Measurements from ENCODE around the gene ARRB2.
A peak's percentile ranks its signal among the peaks of the same experiment; 100 is the strongest.
"Not testable (repeated sequence)": the region's sequence is repeated elsewhere in the genome, so short reads cannot be mapped to it uniquely, and the experiment has no call there.

Gene ARRB2

DNA sequence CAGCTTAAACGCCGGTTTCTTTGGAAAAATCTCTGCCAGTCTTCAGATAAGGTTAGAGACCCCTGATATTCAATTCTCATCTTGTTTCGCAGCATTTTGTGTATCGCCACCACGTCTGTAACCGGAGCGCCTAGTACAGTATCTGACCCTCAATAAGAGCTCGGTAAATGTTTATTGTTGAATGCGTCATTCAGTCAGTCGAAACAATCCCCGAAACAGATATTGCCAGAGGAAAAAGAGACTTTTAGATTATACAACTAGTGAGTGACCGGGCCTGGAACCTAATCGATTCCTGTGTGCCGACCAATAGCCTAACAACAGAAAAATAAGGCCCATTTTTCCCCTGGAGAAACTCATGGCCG lies 7.1 kb upstream of the ARRB2 start:
- no peak for DNase-seq

- not testable (repeated sequence) for DNase-seq
These were observed 5.9 kb upstream of the ARRB2 start for GRCh38 chr17:4704574-4704907.

- DNase-seq = no peak
These were observed 5.4 kb upstream of the ARRB2 start for GRCh38 chr17:4704991-4705390.

- DNase-seq = no peak
These were observed 4.3 kb upstream of the ARRB2 start for GRCh38 chr17:4706121-4706520.

- DNase-seq = peak; percentile 26 to 75 (median 54)
These were observed 2.0 kb upstream of the ARRB2 start for GRCh38 chr17:4708436-4708835.

DNA sequence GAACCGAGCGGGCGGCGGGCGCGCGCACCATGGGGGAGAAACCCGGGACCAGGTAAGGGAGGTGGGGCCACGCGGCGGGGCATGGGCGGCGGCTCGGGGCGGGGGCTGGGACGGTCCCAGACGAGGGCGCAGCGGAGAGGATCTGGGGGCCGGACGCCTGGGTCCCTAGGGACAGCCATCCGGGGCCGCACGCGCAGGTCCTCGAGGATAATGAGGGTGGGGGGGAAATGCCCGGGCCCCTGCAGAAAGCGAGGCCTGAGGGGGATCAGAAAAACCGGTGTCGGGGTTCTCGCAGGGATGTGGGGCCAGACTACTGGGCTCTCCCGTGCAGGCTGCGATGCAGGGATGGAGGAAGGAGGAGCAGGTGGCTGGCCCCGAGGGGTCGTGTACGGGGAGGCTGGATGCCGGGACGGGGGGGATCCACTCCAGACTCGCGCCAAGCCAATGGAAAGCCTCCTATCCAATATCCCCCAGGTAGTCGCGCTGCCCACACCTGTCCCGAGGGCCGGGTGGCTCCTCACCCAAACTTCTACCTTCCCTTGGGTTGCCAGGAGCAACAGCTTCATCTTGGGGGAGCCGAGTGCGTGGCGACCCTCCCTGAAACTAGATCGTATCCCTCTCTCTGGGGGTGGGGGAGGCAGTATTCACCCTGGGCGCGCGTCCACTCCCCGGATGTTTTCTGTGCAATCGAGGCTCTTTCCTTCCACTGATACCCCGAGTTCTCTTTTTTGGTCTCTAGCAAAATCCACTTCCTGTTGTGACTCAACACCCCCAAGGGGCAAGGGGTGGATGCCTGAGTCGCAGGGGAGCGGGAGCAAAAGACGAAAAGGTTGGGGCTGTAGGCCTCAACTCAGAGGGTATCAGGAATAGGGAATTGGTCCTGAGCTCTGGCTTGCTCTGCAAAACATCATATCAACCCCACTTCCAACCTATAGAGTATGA lies 532 bp downstream of the ARRB2 start:
- peak; percentile 13 to 61 (median 34) for DNase-seq

- no peak for DNase-seq
These were observed 1.3 kb downstream of the ARRB2 start for GRCh38 chr17:4711661-4712181.

DNA sequence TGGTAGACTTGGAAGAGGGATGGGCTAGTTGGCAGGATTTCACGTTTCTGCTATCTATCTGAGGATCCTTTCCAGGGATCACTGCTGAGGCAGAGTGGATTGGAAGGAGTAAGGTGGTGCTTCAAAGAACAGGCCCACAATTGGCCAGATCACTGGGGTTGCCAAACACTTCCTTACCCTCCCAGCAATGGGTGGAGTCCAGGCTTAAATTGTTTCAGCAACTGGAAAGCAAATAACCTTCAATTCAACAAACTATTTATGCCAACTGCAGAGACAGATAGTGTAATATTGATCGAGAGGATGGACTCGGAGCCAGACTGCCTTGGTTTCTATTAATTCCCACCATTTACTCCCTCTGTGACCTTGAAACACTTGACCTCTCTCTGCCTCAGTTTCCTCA lies 2.1 kb downstream of the ARRB2 start:
- DNase-seq = no peak

DNA sequence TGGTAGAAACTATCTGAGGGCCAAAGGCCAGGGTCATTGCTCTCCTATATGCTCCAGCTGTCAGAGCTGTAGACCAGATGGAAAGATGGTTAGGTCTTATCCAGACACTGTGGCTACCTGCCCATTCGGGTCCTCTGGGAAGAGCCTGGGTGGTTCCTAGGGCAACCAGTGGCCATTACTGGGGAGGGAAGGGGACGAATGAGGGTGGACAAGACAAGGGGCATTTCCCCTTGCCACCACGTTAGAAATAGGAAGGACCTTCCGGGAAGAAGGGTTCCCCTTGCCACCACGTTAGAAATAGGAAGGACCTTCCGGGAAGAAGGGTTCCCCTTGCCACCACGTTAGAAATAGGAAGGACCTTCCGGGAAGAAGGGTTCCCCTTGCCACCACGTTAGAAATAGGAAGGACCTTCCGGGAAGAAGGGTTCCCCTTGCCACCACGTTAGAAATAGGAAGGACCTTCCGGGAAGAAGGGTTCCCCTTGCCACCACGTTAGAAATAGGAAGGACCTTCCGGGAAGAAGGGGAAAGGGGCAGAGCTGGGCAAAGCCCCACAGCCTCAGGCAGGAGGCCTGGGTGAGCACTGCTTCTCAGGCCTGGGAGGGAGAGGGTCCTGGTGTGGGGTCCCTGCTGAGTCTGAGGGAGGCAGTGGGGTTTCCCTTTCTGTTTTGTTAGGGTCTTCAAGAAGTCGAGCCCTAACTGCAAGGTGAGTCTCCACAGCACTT lies 4.1 kb downstream of the ARRB2 start:
- DNase-seq = not testable (repeated sequence)

DNA sequence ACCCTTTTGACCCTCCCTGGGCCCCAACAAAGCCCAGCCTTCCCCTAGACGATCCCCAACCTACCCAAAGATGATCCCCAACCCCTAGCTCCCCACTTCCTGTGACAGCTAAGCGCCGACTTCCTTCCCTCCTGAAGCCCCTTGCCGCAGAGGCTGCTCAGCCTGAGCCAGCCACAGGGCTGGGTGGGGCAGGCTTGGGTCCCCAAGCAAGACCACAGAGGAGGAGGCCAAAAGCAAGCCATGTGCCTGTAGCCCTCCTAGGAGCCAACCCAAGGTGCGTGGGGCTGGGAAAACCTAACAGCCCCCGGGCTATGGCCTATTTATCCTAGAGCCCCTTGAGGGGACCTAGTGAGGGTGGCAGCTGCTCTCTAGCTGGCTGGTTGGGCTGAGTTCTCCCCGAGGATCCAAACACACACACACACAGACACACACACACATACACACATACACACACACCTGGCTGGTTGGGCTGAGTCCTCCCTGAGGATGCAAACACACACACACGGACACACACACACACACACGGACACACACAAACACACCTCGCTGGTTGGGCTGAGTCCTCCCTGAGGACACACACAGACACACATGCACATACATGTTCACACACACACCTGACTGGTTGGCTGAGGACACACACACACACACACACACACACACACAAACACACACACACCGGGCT lies 4.8 kb downstream of the ARRB2 start:
- DNase-seq = peak; percentile 13 to 46 (median 29)

- no peak for DNase-seq
These were observed 5.6 kb downstream of the ARRB2 start for GRCh38 chr17:4716081-4716480.

DNA sequence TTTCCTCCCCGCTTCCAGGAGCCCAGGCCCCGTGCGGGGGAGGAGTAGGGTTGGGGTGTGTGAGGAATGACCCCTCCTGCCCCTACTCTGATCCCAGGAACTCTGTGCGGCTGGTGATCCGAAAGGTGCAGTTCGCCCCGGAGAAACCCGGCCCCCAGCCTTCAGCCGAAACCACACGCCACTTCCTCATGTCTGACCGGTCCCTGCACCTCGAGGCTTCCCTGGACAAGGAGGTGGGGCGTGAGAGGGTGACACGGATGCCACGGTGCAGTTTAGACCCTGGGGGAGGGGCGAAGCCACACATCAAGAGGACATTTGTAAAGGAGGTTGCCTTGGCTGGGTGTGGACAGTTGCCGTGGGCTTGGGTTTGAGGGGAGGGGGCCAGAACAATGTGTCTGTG lies 7.4 kb downstream of the ARRB2 start:
- DNase-seq = no peak

DNA sequence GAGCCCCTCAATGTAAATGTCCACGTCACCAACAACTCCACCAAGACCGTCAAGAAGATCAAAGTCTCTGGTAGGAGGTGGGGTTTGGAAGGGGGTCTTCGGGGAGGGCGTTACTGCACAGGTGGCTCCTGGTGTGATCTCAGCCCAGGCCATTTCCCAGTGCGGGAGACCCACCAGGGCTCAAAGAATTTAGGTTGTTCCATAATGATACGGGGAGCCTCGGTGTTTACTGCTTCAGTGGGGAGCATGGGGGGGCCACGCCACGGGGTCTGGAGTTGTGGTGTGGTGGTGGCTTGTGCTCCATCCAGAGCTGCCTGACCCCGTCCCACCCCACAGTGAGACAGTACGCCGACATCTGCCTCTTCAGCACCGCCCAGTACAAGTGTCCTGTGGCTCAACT lies 7.8 kb downstream of the ARRB2 start:
- DNase-seq = no peak

- no peak for DNase-seq
These were observed 8.7 kb downstream of the ARRB2 start for GRCh38 chr17:4719146-4719545.

DNA sequence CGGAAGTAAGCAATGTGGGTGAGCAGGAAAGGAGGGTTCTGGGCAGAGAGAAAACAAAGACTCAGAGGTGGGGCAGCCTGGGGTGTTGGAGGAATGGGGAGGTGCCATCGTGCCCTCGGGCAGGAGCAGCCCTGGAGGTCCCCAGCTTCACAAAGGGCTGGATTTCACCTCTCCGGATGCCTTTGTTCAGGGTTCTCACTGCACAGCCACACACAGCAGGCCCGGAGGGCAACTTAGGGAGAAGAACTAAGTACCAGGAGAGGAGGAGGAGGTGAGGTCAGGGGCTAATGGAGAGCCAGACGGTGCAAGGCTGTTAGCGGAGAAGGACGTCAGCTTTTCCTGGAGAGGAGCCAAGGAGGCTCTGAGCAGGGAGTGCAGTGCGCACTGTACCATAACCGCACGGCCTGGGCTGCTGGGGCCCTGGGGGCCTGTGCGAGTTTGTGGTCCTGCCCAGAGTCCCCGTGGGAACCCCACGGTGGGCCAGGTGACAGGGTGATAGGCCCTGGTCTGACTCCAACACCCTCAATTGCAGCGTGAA lies 9.3 kb downstream of the ARRB2 start:
- no peak for DNase-seq

DNA sequence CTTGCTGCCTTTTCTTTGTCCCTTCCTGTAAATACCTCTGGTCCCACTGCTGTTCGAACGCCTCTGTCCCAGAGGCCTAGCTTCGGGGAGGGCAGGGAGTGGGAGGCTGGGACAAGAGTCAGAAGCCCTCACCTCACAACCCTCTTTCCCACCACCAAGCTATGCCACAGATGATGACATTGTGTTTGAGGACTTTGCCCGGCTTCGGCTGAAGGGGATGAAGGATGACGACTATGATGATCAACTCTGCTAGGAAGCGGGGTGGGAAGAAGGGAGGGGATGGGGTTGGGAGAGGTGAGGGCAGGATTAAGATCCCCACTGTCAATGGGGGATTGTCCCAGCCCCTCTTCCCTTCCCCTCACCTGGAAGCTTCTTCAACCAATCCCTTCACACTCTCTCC lies 10.4 kb downstream of the ARRB2 start:
- no peak for DNase-seq

DNA sequence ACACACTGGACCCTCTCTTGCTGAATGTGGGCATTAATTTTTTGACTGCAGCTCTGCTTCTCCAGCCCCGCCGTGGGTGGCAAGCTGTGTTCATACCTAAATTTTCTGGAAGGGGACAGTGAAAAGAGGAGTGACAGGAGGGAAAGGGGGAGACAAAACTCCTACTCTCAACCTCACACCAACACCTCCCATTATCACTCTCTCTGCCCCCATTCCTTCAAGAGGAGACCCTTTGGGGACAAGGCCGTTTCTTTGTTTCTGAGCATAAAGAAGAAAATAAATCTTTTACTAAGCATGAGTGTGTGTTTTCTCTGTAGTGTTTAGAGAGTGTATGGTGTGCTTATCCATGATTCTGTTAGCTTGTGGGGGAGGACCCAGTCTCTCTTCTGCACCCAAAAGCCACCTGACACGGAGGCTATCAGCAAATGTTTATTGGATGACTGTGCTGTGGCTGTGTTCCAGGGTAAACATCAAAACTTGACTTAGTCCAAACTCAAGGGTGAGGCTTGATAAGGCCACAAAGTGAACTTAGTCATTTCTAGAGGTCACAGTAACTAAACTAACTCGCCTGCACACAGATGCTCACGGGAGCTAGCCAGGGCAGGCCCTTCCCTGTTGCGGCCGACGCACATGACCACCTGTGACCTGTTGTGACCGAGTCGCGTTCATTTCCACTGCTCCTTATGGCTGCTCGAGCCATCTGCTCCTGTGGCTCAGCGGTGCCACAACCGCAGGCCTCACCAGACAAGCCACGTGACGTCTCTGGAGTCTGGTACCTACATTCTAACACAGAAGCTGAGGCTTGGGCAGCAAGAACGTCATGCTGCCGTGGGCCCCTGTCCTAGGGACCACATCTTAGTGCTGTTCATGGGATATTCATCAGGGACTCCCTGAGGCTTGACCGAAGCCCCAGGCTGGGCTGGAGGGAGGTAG lies 11.0 kb downstream of the ARRB2 start:
- no peak for DNase-seq

DNA sequence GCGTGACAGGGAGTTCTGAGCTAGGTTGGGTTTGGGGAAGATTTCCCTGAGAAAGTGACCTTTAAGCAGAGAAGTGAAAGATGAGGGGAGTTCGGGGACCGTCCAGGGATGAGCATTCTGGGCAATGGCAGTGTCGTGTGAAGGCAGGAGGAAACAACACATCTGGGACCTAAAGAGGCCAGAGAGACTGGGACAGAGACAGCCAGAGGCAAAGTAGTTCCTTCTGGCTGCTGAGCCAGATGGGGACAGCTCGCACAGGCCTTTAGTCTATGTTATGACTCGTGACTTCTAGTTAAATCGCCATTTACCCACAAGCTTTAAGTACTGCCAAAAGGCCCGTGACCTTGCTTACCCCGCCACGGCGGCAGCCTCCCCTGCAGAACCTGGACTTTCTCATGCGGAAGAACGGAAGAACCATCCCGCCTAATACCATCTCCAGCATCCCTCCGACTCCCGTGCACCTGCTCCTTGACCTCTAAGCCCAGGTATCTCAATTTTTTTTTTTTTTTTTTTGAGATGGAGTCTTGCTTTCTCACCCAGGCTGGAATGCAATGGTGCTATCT lies 12.3 kb downstream of the ARRB2 start:
- DNase-seq = no peak

- no peak for DNase-seq
These were observed 14.2 kb downstream of the ARRB2 start for GRCh38 chr17:4724650-4725049.

DNA sequence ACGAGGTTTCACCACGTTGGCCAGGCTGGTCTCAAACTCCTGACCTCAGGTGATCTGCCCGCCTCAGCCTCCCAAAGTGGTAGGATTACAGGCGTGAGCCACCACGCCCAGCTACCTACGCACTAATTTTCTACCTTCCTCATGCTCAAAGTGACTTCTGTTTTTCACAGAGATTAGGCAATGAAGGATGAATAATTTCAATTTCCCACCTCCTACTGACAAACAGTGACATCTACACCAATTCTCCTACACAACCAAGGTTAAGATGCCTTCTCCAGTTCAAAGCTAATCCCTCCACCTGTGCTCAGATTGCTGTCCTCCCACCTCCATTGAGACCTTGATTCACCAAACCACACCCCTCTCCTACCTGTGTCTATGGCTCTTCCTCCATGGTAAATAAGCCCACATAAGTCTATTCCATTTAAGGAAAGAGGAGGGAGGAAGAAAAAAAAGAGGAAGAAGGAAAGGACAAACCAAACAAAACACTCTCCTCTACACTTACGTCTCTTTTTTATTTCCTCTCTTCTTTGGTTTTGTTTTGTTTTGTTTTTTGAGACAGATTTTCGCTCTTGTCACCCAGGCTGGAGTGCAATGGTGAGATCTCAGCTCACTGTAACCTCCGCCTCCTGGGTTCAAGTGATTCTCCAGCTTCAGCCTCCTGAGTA lies 15.3 kb downstream of the ARRB2 start:
- no peak for DNase-seq

- DNase-seq = no peak
These were observed 17.7 kb downstream of the ARRB2 start for GRCh38 chr17:4728124-4728523.
